NCI-H1694 (cell line): ENCODE measurements around the gene KIAA1614.

Source experiments
- DNase-seq: peaks from one replicate; lab custom pipeline; 2025; lab: John Stamatoyannopoulos, UW

The KIAA1614 gene

DNA sequence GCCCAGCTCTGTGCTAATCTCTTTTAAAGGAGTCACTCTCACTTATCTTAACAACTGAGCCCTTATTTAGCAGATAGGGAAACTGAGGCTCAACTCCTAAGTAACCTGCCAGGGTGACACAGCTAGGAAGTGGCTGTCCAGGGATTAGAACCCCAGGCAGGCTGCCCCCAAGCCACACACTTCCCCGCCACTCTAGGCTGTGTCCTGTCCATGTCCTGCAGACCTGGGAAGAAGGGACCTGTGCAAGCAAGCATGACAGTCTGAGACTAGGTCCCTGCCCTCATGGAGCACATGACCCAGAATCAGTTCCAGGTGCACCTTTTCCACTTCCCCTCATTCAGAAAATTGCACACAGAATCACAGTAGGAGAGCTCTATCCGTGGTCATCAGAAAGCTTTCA lies 12.2 kb downstream of the KIAA1614 start:
- DNase-seq: no peak

DNA sequence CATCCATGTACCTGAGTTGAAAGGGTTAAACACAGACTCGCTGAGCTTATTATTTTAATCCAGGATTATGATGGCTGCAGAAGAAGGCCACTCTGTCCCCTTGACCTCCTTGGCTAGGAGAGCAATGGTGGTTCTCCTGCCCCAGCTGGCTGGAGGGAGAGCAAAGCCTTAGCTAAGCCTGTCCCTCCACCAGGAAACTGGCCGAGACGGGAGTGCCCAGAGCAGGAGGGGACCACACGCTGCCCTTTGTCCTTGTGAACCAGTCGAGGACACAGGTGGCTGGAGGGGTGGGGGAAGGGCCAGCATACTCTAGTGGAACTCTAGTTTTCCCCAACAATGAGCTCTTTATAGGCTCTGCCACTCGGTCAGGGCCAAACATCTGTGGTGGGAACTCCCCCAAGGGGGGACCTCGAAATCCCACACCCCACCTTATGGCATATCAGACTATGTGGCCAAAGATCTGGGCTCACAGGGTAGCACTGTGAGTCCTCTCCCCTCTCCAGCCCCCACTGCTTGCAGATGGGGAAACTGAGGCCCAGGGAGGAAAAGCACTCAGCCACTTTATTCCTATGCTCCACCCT lies 12.9 kb downstream of the KIAA1614 start:
- no peak for DNase-seq

DNA sequence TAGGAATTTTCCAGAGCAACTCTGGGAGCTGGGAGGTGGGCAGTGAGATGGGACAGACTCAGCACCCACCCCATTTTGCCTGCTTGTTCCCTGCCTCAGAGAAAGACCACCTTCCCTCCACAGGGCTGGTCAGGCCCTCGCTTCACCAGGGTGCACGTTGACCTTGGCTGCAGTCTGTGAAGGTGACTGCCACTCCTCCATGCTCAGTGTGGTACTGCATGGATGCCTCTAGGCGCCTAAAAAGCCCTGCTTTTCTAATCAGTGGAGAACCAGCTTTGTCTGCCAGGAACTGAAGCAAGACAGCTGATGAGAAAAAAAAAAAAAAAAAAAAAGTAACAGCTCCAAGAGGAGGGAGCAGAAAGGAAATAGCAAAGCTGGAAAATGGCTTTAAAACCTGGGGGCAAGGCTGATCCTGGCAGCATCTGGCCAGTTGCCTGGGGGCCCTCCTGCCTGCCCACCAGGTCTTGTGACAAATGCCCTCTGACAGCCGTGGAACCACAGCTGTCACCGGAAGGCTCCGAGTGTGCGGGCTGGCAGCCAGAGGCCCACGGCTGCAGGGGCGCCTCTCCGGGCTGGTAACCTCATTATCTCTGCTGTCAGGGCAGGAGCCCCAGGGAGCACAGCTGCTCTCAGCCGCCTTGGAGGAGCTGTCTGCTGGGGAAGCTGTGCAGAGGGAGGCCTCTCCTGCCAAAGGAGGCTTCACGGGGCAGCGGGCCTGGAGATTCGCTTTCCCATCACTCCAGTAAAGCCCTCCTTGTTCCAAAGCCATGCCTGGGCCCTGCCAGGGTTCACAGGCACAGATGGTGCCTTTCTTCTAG lies 13.7 kb downstream of the KIAA1614 start:
- DNase-seq: peak; percentile 98

DNA sequence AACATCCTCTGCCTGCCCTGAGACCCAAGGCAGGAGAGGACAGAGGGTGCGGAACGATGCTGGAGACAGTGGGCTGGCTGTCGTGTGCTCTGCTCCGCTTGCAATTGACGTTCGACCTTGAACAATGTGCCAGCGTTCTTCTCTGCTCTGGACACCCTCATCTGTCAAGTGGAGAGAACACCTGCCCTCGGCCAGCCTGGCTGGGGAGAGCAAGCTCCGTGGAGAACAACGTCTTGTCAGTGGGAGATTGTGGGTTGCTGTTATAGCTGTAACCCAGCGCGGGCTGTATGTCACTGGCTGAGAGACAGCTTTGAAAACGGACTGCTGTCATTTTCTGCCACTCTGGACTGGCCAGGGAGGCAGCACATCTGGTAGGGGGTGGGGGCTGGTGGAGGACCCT lies 14.7 kb downstream of the KIAA1614 start:
- DNase-seq: peak; percentile 66

DNA sequence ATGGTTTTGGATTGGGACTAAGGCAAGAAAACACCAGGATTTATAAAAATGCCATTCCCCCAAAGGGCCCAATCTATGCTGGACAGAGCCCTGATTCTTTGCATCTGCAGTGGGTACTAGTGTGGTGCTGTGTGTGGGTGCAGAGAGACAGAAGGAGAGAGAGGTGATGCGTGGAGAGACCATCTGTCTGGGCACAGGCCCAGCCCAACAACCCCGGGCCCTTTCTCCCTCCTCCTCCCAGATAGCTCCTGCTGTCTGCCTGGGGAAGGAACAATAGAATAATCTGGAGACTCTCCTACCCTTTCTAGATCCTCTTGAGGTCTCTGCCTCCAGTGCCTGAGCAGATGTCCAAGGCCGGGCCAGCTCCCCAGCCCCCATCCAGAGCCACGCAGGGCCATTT lies 15.1 kb downstream of the KIAA1614 start:
- peak; percentile 93 for DNase-seq

DNA sequence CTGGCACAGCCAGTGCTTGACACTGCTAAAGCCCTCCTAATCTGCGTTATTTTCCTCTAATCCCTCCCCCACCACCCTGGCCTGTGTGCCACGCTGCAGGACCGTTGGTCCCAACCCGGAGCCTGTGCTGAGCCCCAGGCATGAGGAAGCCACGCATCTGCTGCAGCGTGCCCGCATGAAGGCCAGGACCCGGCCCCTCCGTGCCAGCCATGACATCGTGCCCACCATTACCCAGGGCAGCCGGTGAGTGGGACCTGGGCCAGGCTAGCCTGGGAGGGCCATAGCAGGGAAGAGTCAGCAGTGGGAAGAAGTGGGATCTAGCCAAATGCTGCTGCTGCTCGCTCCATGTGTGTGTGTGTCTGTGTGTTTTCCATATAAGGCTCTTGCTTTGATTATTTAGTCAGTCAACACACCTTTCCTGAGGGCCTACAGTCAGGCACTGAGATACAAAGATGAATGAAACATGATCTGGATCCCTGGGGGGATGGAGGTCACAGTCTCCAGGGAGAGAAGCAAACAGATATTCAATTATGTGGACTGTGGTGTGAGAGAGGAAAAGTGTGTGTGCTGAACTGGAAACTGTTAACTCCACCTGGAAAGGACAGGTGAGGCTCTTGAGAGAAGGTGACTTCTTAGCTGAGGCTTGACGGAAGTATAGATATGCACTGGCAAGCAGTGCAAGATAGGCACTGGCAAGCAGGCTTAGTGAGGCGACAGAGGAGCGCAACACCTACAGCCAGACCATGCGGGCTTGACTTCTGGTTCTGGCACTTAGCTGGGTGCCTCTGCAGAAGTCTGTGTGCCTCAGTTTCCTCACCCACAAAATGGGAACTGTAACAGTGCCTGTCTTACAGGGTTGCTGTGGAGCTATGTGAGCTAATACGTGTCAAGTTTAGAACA lies 15.9 kb downstream of the KIAA1614 start:
- DNase-seq: peak; percentile 85

DNA sequence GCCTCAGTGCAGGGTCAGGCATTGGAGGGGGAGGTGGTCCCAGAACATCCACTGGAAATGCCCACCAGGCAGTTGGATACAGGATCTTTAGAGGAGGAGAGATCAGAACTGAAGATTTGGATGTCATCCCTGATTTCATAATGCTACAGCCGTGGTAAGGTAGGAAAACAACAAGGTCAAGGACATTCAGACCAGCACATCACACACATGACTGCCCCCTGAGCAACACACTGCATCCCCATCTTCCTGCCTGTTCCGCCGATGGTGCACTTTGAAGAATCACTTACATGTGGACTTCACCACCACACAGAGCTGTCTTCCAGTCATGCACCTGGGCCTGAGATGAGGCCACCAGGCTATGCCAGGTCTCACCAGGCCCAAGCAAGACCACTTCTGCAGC lies 16.7 kb downstream of the KIAA1614 start:
- DNase-seq: no peak

DNA sequence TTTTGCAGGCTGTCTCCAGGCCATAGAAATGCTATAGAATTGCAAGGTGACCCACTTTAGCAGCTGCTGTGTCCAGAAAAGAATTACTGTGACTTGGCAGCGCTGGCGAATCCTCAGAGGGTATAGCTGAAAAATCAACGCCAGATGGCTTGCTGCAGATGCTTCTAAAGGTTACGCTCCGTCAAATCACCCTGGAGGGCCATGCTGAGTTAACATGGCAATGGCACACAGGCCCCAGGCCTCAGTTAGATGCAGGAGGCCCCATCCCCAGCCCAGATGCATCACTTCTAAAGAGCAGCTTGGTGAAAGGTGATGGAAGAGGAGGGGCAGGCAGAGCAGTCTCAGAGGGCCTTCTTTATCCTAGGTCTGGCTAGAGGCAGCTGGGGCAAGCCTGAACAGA lies 18.0 kb downstream of the KIAA1614 start:
- DNase-seq: peak; percentile 97

DNA sequence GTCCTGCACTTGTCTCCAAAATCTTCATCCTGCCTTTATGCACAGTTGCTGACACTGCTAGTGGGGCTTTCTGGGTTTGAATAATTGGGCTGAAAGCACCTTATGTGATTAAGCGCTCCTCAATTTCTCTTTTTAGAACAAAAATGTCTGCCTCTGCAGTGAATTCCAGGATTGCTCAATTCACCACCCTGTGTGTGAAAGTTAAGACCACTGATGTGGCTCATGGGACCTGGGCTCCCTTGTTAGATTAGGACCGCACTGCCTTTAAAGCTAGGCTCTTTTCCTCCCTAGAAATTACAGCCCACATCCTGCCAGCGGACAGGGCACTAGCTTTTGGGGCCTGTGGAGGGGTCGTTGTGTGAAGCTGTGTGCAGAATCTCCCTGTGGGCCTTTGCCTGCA lies 18.8 kb downstream of the KIAA1614 start:
- no peak for DNase-seq

DNA sequence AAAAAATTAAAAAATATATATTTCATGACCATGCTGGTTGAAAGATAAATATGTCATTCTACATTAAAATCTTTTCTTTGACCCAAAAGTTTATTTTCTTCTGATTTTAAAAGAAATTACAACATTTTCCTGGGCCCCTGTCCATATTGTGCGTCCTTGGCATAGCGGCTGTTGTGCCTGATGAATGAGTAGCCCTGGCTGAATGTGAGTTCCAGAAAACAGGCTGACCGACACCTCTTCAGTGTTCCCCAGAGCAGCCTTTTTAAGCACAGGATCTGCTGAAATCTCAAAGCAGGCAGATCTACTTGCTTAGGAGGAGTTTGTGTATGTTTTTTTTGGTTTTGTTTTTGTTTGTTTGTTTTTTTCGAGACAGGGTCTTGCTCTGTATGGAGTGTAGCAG lies 19.7 kb downstream of the KIAA1614 start:
- DNase-seq: no peak

DNA sequence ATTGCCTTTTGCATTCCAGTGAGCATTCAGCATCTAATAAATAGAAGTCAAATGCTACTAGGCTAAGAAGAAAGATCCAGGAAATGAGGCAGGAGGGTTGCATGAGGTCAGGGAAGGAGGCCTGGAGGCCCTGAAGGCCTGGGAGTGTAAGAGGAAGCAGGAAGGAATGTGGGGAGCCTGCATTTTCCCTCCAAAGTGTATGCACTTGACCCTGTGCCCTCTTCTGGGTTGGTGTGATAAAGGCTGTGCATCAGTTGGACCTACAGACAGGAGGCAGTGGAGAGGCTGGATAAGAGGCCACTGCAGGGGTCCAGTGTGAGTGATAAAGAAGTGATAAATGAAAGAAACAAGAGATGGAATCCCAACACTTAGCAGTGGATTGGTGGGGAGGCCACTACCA lies 20.4 kb downstream of the KIAA1614 start:
- DNase-seq: no peak

DNA sequence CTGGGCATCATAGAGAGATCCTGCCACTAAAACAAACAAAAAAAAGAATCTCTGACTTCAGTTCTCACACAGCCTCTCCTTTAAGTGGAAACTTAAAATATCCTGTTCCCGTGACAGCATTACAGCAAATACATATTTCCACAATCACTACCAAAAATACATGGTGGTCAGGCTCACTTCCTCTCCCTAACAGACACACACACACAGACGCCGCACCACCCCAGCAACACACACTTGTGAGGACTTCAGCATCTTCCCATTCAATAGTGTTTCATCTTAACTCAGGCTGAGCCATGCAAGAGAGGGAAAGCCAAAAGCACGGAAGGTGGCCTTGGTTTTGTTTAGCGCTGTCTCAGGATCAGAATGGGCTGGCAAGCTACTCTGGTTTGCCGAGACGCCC lies 21.9 kb downstream of the KIAA1614 start:
- DNase-seq: no peak

DNA sequence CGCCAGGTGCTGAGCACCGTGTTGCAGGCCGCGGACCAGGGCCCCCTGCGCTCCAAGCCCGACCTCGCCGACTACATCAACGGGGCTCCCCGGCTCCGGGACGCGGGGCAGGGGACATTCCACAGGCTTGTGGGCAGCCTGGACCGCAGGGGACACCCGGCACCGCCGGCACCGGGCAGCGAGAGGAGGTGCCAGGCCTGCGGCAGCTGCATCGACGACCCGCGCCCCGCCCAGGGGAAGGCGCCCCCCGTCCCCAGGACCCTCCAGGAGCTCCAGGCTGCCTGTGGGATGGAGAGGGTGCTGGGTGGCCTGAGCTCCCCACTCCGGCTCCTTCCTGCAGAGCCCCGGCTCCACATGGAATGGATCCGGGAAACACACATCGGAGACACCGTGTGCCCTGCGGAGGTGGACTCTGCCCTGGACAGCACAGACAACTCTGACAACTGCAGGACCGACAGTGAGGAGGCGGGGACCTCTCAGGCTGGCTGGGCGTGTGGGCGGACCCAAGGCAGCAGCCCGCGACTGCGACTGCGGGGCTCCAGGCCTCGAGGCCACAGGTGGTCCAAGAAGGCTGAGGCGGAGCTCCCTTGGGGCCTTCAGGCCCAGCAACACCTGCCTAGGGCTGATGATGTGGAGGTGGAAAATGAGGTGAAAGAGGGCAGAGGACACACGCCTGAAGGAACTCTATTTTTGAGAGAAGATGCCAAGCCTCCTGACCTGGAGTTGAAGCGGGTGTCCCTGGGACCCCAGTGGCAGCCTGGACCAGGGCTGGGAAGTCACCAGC lies 22.8 kb downstream of the KIAA1614 start:
- DNase-seq: no peak

DNA sequence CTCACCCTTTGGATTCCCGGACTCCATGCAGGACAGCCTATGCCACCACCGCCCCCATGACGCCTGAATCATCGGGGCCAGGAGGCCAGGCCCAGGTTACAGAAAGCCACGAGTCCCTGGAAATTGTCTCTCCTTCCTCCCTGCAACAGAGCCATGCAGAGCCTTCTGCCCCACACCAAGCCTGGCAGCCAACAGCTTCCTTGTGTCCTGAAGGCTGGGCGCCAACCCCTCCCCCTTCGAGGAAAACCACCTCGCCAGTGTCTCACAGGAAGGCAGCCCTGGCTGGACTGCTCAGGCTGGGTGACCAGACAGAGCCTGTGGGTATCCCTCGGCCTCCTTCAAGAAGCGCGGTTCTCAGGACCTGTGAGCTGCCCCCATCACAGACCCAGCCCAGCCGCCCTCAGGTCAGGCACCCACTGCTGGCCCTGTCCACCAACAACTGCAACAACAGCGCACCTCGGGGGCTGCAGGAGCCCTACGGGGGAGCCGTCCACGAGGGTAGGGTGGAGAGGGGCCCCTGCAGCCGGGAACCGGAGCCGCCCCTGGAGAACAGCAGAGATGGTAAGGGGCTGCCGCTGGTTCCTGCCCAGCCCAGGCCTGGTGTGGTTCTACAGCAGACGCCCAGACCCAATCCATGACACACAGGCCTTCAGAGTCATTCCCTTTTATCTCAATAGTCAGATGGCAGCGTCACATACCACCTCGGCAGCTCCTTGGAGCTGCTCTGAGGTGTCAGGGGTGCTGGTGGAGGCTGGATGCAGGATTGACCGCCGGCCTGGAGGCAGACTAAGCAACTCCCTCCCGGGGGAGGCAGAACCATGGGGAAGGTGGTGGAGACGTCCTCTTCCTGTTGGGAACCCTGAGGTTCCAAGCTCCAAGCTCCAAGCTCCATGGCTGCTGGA lies 23.7 kb downstream of the KIAA1614 start:
- no peak for DNase-seq

DNA sequence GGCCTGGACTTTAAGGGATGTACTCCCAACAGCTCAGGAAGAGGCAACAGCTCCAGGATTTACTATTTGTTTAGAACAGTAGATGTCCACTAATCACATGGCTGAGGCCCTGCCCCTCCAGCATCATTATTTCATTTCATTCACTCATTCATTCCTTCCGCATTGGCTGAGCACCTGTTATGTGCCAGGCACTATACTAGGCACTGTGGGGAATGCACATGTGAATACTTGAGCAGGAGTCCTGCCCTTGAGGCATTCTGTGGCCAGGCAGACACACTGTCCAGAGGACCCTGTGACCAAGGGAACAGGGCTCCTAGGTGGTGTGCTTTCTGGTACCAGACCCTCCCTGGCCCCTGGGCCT lies 24.3 kb downstream of the KIAA1614 start:
- no peak for DNase-seq

DNA sequence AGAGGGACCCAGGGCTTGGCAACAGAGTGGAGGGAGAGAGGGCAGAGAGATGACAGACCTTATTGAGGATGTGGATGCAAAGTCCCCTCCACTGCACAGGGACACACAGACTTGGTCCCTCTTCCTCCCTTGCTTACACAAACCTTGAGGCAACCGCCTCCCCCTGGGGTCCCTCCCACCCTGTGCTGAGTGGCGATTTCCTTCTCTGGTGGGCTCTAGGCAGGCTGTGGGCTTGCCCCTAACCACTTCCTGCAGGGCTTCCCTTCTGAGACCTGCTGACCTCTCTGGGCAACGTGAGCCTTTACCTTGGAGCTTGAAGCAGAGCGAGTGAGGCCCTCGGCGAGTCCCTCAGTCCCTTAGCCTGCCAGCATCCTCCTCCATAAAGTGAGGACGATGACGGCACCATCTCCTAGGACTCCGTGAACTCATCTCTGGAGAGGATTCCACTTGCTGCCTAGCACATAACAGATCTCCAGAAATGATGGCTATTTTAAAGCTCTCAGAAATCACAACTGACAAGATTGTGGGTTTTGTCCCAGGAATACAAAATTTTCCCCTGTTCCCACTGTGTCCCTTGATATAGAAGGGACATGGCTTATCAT lies 25.0 kb downstream of the KIAA1614 start:
- DNase-seq: no peak

DNA sequence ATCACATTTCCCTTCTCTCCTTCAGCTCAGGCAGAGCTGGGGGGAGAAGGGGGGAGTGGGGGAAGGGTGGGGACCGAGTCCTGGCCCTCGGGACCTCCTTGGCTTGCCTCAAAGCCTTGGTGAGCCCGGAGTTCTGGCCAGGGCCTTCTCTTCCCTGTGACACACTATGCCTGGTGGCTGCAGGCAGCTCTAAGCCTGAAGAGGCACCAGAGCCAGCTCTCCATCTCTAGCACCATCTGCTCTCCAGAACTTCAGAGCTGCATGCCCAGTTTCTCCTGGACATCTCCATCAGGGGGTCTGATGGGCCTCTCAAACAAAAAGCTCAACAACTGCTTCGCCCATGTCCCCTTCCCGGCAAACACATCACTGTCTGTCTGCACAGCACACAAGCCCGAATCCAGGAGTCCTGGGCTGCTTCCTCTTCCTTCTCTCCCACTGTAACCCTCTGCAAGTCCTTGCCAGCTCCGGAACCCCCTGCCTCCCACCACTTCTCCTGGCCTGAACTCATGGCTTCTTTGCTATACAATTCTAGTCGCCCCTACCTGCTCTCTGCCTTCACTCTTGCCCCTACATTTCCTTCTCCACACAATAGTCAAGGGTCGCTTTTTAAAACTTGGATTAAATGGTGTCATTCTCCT lies 26.5 kb downstream of the KIAA1614 start:
- no peak for DNase-seq

DNA sequence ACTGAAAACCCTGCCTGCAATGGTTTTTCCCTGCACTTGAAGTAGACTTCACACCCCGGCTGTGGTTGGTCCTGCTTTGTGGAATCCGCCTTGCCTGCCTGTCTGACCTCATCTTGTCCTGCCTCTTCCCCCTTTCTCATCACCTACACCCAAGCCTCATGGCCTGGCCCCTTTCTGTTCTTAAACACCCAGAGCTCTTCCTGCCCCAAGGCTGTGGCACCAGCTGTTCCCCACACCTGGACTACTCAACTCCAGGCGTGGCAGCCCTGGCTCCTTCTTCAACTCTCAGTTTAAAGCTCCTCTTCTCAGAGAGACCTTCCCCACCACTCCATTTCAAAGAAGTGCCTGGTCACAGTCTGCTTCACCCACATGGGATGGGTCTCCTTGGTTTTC lies 27.0 kb downstream of the KIAA1614 start:
- no peak for DNase-seq

DNA sequence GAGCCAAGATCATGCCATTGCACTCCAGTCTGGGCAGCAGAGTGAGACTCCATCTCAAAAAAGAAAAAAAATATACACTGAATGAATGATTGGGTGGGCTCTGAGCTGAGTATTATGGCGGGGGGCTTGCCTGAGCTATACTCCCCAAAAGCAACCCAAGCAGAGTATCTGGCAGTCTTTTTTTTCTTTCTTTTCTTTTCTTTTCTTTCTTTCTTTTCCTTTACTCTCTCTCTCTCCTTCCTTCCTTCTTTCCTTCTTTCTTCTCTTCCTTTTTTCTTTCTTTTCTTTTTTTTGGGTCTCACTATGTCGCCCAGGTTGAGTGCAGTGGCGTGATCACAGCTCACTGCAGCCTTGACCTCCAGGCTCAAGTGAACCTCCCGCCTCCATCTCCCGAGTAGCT lies 27.7 kb downstream of the KIAA1614 start:
- DNase-seq: no peak
